HG03066 (cell line): ENCODE data around the gene DNASE1.
"Not testable (repeated sequence)": the region's sequence is repeated elsewhere in the genome, so short reads cannot be mapped to it uniquely, and the experiment has no call there.

Experiments used
- ATAC-seq: cut with Tn5 transposase; IDR thresholded peaks from one replicate; pipeline ENCODE4 v1.9.1; 2021; ENCODE audit warnings: low read depth; ENCODE audit not compliant: unreplicated experiment

DNASE1 gene

GRCh38 chr16:3640632-3641501, 13.6 kb upstream of the DNASE1 start:
- no peak for ATAC-seq

DNA sequence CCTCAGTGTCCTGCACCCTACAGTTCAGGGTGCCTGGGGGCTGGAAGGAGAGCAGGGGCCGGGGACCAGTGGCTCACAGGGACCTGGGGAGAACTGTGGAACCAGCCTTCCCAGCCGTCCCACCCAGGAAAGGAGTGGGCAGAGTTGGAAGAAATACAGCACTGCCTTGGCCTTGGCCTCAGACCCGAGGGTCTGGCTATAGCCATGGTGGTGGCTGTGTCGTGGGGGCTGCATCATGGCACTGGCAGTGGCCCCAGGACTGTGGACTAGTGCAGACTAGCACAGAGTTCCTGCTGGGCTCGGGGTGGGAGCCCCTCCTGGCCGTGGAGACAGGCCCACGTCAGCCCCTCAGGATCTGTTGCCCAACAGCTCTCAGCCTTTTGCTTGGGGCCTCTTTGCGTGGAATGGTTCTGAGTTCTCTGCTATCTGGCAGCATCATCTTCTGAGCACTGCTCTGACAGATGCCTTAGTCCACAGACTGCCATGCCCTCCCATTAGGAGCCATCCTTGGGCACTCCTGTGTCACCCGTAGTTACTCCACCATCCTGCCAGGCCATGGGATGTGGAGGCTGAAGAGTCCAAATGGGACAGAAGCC, 12.6 kb upstream of the DNASE1 start:
- ATAC-seq: no peak

GRCh38 chr16:3642397-3643094, 11.9 kb upstream of the DNASE1 start:
- no peak for ATAC-seq

- no peak for ATAC-seq
These were observed 11.3 kb upstream of the DNASE1 start for GRCh38 chr16:3643095-3643730.

GRCh38 chr16:3645108-3645503, 9.4 kb upstream of the DNASE1 start:
- ATAC-seq: no peak

DNA sequence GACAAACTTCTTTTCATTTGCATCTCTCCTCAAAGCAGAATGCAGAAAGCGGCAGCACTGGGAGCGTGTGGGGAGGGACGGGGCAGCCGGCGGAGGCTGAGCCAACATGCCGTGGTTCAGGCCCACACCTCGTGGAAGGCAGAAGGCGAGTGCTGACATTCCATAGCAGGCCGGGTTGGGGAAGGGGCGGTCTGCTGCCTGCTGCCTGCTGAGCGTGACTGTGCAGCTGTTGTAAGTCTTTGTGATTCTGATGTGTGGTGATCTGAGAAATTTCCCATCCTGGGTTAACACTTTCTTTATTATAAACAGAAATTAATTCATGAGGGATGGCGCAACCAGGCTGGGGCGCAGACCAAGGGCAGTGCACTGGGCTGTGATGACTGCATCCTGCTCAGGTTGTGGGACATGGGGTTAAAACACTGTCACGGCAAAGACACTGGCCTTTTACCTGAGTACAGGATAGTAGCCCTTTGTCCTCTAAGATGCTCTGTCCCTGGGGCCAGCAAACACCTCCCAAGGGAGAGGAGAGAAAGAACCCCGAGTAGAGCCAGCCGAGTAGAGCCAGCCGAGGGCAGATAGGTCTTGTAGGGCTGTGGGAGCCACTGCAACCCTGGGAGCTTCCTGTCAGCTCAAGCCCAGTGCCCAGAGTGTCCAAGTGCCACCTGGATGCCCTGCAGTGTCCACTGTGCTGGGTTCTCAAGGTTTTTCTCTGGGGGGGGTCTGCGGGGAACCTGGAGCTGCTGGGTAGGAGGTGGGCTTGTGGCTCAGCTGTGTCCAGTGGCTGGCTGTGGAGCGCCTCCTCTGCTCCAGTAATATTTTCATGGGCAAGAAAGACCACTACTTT, 8.8 kb upstream of the DNASE1 start:
- no peak for ATAC-seq

DNA sequence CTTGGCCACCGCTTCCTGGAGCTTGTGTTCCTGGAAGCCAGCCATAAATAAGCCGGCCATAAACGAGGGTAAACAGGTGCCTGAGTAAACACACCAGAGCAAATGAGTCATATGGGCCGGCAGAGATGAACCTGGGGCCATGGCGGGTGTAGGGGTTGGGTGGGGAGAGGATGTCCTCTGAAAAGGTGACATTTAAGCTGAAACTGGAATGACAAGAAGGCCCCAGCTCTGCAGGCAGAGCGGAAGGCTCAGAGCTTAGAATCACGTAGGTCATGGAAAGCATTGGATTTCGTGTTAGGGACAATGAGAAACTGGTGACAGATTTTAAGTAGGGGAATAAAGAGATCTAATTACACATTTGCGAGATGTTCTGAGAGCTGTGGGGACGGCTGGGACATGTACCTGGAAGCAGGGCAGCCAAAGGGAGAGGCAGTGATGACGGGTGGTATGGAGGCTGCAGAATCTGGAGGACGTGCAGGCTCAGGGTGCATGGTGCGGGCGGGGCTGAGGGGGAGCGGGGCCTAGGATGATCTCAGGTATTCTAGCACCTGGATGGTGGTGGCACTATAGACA, 8.1 kb upstream of the DNASE1 start:
- no peak for ATAC-seq

DNA sequence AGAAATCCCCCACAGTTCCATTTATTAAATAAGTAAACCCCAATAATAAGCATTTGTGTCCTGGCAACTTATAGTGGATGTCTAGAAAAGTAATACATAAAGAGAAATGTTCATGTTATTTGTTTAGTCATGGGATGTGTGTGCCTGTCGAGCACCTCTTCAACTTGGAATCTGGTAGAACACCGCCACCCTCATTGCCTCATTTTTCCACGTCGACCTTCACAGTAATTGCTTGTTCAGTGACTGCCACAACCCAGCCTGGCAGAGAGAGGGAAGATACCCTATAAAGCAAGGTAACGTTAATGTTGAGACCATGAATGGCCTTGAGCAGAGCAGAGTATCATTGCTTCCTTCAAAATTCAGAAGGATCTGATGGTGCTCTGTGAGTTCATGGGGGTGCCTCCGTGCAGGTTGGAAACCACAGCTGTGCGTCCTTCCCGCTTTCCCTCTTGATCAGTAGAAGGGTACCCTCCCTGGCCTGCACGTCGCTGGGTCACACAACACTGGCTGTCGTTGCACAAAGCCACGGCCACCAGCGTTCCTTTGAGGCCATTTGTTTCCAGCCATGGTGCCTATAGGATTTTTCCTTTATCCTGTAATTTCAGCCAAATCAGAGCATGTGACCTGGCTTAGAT, 3.7 kb upstream of the DNASE1 start:
- ATAC-seq: no peak

DNA sequence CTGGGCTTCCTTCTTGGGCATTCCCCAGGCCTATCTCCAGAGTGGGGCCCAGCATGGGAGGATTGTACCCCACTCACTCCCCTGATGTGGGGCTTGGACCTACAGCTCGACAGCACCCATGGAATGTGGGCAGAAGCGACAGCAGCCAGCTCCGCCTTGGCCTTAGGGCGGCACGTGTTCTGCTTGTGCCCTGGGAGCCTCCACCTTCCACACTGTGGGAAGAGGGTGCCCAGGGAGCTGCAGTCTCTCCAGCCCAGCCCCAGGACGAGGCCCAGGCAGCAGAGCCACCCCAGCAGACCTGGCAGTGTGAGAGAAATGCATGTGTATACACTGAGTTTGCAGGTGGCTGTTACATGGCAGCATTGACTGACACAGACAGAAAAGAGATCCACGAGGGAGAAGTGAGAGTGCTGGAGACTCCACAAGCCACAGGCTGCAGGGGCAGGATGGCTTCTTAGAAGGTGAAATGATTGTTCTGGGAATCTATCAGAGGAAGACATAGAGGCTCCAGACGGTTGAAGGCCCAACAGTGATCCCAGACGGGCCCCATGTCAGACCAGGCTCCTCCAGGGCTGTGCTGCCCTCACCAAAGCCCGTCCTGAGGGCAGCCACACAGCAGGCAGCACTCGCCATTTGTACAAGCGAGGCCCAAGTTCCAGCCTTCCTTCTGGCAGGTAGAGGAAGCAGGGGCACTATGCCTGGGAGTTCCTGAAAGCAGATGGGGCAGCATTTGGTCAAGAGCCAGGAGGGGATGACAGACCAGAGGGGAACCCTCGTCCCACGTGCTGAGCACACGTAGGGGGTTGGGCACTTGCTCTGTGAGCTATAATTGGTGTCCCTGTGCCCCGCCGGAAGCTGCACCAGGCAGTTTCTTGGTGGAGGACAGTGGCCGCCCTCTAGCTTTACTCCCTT, 2.8 kb upstream of the DNASE1 start:
- no peak for ATAC-seq

DNA sequence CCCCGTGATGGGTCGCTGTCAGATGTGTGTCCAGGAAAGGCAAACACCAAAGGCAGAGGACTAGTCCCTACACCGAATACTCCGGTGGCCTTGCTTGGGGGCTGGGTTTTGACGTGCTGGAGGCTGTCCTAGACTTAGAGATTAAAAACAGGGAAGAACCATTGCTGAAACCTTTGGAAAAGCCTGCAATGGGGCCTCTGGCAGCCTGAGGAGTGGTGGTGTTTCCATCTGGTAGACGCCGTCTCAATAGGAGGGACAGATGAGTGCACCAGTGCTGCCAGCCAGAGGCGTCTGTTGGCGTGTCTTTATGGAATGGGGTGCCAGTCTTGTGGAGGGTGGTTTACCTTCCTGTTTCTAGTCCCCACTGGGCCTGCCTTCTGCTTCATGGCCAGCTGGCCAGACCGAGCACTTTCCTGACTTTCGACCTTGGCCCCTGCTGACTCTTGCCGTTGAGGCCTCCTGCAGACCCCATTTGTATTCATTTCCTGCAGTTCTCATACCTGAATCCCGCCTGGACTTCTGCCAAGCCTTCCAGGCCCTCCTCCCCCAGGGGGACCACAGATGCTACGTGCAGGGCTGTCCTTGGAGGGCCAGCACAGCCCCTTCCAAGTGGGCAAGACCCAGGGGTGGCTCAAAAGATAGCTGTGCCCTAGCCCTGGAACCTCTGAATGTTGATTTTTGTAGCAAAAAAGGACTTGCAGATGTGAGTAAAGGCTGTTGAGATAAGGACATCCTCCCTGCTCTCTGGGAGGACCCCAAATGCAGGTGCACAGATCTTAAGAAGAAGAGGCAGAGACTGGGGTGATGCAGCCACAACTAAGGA, 1.9 kb upstream of the DNASE1 start:
- no peak for ATAC-seq

DNA sequence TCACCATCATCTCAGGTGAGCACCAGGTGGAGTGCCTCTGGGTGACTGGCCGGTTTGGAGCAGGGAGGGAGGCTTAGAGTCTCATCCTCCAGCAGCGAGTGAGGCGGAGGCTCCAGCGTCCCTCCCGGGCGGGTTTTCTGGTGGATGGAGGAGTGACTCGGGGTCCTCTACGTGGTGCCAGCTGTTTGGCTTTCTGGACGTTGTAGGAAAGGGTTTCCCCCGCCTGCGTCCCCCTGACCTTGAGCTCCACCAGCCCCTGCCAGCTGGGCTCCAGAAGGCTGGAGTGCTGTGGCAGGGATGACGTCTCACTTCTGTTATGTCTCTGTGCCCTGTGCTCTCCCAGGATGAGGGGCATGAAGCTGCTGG, 522 bp downstream of the DNASE1 start:
- no peak for ATAC-seq

DNA sequence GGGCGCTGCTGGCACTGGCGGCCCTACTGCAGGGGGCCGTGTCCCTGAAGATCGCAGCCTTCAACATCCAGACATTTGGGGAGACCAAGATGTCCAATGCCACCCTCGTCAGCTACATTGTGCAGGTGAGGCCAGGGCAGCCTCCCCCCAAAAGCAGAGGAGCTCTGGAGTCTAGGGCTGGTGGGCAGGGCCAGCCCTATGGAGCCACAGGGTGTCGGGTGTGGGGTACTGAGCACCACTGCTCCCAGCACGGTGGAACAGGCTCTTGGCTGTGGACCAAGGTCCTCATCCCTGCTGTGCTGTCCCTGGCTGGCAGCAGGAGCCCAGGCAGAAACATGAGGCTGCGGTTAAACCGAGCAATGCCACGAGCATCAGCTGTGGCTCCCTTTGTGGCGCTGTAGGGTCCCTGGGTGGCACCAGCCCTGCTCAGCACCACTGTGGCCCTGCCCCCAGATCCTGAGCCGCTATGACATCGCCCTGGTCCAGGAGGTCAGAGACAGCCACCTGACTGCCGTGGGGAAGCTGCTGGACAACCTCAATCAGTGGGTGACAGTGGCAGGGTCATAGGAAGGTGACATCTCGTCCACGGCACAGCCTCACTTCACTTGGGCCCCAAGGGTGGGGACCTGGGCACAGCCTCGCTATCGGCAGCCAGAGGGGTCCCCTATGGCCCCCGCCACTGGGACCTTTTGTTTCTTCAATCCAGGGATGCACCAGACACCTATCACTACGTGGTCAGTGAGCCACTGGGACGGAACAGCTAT, 1.1 kb downstream of the DNASE1 start:
- no peak for ATAC-seq

DNA sequence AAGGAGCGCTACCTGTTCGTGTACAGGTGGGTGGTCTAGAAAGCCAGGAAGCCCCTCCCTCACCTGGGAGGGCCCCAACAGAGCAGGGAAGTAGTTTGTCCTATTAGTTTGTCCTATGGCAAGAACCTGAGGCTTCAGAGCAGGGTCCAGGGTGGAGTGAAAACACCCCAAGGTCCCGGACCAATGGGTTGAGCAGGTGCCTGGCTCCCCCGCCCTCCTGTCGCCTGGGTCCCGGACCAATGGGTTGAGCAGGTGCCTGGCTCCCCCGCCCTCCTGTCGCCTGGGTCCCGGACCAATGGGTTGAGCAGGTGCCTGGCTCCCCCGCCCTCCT, 1.6 kb downstream of the DNASE1 start:
- ATAC-seq: not testable (repeated sequence)

DNA sequence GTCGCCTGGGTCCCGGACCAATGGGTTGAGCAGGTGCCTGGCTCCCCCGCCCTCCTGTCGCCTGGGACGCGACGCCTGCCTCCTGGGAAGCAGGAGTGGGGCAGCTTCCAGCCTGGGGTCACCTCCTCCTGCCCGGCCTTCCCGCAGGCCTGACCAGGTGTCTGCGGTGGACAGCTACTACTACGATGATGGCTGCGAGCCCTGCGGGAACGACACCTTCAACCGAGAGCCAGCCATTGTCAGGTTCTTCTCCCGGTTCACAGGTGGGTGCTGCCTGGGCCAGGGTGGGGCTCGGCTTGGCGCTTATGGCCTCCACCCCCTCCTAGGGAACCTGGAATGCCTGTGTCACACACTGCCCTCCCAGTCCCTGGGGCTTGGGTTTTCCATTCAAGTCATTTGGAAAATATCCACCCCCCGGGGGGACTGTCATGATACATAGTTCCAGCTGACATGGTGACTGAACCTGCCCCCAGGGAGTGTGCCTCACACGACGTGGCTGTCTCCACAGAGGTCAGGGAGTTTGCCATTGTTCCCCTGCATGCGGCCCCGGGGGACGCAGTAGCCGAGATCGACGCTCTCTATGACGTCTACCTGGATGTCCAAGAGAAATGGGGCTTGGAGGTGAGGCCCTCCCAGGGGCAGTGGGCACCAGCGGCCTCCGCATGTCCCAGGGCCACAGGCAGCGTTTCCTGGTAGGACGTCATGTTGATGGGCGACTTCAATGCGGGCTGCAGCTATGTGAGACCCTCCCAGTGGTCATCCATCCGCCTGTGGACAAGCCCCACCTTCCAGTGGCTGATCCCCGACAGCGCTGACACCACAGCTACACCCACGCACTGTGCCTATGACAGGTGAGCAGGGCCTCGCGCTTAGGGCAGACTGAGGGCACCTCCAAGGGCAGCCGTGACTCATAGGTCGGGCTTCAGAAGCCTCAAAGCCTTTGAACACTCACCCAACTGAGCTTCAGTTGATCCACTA, 2.3 kb downstream of the DNASE1 start:
- no peak for ATAC-seq

DNA sequence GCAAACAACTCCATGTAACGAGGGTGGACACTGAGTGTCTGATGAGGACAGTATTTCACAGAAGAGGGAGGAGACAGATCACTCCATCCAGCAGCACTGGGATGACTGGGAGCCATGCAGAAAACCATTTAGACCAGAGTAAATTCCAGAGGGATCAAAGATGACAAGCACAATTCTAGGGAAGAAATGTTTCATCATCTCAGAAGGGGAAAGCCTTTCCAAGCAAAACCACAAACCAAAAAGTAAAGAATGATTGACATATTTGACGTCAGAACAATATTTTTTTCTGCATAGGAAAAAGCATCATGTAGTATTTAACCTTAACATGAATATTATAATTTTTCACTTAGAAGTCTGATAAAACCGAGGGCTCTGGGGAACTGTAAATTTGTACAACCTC, 4.8 kb downstream of the DNASE1 start:
- no peak for ATAC-seq

DNA sequence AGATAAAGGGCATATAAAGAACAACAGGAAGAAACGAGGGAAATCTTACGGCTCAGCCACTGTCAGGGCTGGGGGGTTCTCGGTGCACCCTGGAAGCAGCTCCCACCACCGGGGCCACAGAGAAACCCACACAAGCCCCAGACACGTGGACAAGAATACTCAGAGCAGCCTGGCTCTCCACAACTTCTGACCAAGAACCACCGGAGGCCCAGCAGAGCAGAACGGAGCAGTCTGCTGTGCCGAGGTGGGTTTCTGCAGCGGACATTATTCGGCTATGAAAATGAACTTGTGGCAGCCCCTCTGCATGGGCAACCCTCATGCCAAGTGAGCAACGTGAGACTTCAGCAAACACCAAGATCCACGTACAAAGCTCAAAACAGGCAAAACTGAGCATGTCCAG, 6.8 kb downstream of the DNASE1 start:
- no peak for ATAC-seq
